ENCODE data around the gene SEPTIN8.

- TF ChIP-seq, protein P1, sequence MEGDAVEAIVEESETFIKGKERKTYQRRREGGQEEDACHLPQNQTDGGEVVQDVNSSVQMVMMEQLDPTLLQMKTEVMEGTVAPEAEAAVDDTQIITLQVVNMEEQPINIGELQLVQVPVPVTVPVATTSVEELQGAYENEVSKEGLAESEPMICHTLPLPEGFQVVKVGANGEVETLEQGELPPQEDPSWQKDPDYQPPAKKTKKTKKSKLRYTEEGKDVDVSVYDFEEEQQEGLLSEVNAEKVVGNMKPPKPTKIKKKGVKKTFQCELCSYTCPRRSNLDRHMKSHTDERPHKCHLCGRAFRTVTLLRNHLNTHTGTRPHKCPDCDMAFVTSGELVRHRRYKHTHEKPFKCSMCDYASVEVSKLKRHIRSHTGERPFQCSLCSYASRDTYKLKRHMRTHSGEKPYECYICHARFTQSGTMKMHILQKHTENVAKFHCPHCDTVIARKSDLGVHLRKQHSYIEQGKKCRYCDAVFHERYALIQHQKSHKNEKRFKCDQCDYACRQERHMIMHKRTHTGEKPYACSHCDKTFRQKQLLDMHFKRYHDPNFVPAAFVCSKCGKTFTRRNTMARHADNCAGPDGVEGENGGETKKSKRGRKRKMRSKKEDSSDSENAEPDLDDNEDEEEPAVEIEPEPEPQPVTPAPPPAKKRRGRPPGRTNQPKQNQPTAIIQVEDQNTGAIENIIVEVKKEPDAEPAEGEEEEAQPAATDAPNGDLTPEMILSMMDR (IDR thresholded peaks at IDR 0.05; ENCODE audit: insufficient read depth, low read depth, low read length), result no peak
- no peak for TF ChIP-seq EZH2 (IDR thresholded peaks at IDR 0.05; ENCODE audit: insufficient read depth, low read length)
Measured at GRCh38 chr5:132749506-132749905, 27.5 kb downstream of the SEPTIN8 start.
